GM12864 (cell line): Measurements from ENCODE around the gene TRIM7.

Experiments
- DNase-seq: peaks from one replicate; pipeline ENCODE4 v3.0.0-alpha.2; 2011; ENCODE audit warnings: low read depth
- H3K4me3 ChIP-seq: 2 replicates; pipeline ENCODE4 v1.5.1; 2011; ENCODE audit warnings: mild to moderate bottlenecking, low read depth, low read length, control low read depth
- TF ChIP-seq, protein P1 (sequence below): IDR thresholded peaks from 2 replicates; pipeline ENCODE4 v1.5.1; 2011; ENCODE audit warnings: low read depth, mild to moderate bottlenecking, moderate library complexity, low read length, control low read depth, inconsistent platforms; ENCODE audit errors: missing control alignments

Gene TRIM7

DNA sequence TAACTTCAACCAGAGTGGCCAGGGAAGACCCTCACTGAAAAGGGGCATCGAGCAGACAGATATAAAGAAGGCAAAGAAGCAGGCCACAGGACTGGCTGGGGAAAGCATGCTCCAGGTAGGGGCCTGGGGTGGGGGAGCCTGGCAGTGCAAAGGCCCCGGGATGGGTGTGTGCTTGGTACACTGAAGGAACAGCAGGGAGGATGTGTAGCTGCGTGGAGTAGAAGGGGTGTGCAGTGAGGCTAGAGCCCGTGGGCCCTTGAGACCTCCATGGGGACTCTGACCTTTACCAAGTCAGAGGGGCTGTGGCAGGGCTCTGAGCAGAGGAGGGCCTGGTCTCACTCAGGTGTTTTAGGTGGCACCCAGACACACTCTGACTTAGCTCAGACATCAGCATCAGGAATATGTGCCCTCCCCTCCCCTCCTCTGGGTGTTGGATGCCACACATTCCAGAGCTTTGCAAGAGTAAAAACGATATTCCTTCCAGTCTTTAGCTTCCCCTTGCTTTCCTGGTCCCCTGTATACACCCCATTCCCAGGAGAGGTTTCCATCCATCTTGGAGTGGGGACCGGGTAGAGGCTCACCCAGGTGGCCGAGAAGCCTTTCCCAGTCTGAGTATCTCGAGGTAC, 7.6 kb downstream of the TRIM7 start:
- DNase-seq: no peak
- TF ChIP-seq, protein P1, sequence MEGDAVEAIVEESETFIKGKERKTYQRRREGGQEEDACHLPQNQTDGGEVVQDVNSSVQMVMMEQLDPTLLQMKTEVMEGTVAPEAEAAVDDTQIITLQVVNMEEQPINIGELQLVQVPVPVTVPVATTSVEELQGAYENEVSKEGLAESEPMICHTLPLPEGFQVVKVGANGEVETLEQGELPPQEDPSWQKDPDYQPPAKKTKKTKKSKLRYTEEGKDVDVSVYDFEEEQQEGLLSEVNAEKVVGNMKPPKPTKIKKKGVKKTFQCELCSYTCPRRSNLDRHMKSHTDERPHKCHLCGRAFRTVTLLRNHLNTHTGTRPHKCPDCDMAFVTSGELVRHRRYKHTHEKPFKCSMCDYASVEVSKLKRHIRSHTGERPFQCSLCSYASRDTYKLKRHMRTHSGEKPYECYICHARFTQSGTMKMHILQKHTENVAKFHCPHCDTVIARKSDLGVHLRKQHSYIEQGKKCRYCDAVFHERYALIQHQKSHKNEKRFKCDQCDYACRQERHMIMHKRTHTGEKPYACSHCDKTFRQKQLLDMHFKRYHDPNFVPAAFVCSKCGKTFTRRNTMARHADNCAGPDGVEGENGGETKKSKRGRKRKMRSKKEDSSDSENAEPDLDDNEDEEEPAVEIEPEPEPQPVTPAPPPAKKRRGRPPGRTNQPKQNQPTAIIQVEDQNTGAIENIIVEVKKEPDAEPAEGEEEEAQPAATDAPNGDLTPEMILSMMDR: no peak
- no peak overlapping the region for H3K4me3 ChIP-seq

DNA sequence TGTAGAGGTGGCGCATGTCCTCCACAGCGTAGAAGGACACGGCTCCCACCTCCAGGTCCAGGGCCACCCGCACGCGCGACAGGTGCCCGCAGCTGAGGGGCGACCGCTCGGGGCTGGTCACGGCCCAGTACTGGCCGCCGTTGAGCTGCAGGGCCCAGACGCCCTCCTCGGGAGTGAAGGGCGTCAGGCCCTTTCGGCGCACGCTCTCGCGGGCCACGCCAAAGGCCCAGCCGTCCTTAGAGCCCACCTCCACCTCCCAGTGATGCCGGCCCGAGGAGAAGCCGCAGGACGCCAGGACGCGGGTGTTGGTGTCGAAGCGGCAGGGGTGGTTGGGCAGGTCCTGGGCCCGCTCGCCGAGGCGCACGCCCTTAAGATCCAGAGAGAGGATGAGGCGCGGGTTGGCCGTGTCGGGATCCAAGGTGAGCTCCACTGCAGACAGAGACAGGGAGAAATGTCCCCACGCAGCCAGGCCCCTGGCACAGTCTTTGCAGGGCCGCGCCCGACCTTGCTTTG, 9.7 kb downstream of the TRIM7 start:
- TF ChIP-seq, protein P1: no peak
- DNase-seq: no peak
- no peak overlapping the region for H3K4me3 ChIP-seq

DNA sequence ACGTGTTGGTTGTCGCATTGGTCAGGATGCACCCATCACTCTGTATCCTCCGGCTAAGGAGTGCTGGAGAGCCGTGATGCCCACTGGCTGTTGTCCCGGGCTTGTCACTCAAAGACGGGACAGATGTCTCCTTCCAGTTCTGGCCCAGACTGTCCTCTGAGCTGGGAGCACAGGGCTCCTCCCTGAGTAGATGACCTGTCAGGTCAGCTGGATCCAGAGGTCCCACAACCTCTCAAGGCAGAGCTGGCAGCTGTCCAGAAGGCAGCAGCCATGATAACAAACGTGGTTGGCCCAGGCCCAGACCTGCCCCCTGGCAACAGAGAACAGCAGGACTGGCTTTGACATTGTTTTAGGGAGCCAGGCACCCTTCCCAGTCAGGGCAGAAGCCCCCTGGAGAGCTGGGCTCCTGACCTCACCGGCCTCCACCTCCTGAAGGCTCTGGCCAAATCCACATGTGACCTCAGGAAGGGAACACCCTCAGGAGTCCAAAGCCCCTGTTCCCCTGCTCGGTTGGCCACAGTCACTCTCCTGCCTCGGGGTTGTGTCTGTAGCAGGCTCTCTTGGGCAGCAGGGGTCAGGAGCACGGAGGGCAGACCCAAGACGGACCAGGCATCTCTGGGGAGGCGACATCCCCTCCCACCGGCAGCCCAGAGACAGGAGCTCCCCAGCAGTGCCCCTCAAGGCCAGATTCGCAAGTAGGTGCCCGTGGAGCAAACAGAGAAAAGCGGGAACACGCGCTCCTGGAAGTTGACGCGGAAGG, 10.3 kb downstream of the TRIM7 start:
- no peak for DNase-seq
- no peak overlapping the region for H3K4me3 ChIP-seq
- TF ChIP-seq, protein P1: no peak

DNA sequence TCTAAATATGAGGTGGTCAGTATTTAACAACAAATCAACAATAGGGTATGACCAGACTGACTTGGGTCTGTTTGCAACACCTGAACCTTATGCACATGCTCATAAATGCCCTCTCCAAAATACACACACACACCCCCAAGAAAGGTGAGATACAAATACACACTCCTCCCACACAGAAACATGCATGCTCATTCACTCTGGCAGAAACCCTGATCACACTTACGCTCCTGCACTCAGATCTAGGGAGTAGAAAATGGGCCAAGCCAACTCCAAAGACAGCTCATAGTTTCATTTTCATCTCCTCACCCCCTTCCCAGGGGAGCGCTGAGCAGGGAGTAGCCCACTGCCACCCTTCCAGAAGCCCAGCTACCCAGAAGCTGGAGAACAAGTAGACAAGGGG, 11.3 kb downstream of the TRIM7 start:
- no peak overlapping the region for H3K4me3 ChIP-seq
- TF ChIP-seq, protein P1: no peak
- DNase-seq: no peak

DNA sequence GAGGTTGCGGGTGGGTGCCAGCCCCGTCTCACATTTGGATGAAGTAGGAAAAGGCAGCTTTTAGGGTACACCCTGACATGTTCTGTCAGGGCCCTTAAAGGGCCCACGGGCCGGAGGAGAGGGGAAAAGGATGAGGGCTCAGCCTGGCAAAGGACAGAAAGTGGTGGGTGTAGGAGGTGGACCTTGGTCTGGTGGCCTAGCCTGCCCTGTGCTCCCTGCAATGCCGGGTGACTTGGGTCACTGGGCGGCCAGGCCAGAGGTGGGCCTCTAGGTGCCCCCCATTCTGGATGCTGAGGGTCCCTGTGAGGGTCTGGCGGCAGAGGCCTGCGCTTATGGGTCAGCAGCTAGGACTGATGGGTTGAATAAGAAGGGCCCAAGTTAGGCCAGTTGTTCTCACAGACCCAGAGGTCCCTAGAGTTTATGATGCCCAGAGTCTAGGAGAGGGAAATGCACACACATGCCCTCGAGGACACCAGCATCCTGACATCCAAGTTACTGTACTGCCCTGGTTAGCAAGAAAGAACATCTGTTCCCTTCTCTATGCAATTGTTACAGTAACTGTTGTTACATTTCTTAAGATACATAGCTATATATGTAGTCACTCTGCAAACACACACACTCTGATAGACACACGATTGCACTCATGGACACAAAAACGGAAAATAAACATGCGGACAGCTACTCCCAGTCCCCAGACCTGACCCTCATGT, 12.5 kb downstream of the TRIM7 start:
- peak overlapping the region; percentile 70 for H3K4me3 ChIP-seq
- DNase-seq: no peak
- TF ChIP-seq, protein P1: no peak

DNA sequence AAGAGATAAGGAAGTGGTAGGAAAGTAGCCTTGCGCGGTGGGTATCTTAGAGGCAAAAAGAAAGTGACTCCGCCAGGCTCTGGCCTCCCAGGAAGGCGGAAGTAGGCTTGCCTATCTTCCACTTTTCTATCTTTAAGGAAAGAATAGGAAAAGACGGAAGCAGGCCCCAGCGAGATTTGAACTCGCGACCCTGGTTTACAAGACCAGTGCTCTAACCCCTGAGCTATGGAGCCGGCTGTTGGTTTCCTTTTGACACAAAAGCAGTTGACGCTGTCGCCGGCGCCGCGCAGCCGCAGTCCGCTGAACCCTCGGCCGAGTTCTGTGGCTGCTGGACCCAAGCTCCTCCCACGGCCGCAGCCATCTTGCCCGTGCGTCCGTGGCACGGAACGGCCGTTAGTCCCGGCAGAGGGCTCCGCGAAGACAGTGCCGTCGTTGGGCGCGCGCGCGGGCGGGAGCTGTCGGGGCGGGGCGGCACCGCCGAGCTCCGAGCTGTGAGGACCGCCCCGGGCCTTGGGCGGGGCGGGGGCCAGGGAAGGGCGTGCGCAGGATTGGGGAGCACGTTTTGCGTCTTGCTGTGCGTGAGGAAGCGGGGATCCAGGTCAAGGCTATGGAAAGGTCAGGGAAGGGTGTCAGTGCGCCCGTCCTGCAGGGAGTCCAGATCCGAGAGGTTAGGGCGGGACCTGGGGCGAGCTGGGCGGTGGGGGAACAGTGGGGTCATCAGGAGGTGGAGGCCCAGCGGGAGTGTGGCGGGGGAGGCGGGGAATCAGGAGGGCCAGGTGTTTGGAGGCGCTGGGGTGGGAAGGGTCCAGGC, 13.3 kb downstream of the TRIM7 start:
- H3K4me3 ChIP-seq: peak overlapping the region; percentile 87
- no peak for DNase-seq
- TF ChIP-seq, protein P1: no peak
